ENCODE data around the gene BTBD6. TPM values are rescaled to one million over a fixed set of nuclear protein-coding genes. Genes with fewer than 3 reads are reported as not detected.
A peak's percentile ranks its signal among the peaks of the same experiment; 100 is the strongest.
"Not testable (repeated sequence)": the region's sequence is repeated elsewhere in the genome, so short reads cannot be mapped to it uniquely, and the experiment has no call there.

The BTBD6 gene
- total RNA-seq, 1 donor from 2014 or later = 31.9 TPM

GRCh38 chr14:105283899-105284298 lies 35.6 kb downstream of the BTBD6 start:
- Mint-ChIP-seq H3K27ac (no peak overlapping the region), H3K4me3 (ENCODE audit: low read depth) (no peak overlapping the region), H3K9me3 (ENCODE audit: low read depth) (no peaks in the 10 kb centered on the region), H3K36me3 (ENCODE audit: insufficient read depth) (peaks cover 4% of the 10 kb centered on the region), H3K27me3 (no peaks in the 10 kb centered on the region), H3K4me1 (ENCODE audit: low read depth) (peaks cover 12% of the 10 kb centered on the region)
- TF ChIP-seq, protein P1, sequence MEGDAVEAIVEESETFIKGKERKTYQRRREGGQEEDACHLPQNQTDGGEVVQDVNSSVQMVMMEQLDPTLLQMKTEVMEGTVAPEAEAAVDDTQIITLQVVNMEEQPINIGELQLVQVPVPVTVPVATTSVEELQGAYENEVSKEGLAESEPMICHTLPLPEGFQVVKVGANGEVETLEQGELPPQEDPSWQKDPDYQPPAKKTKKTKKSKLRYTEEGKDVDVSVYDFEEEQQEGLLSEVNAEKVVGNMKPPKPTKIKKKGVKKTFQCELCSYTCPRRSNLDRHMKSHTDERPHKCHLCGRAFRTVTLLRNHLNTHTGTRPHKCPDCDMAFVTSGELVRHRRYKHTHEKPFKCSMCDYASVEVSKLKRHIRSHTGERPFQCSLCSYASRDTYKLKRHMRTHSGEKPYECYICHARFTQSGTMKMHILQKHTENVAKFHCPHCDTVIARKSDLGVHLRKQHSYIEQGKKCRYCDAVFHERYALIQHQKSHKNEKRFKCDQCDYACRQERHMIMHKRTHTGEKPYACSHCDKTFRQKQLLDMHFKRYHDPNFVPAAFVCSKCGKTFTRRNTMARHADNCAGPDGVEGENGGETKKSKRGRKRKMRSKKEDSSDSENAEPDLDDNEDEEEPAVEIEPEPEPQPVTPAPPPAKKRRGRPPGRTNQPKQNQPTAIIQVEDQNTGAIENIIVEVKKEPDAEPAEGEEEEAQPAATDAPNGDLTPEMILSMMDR (IDR thresholded peaks at IDR 0.05; ENCODE audit: unreplicated experiment) = no peak
- DNase-seq (ENCODE audit: low spot score, unreplicated experiment) = no peak

GRCh38 chr14:105285174-105285573 lies 36.8 kb downstream of the BTBD6 start:
- peaks cover 4% of the 10 kb centered on the region for H3K36me3 Mint-ChIP-seq (ENCODE audit: insufficient read depth)
- no peak overlapping the region for H3K4me3 Mint-ChIP-seq (ENCODE audit: low read depth)
- no peaks in the 10 kb centered on the region for H3K9me3 Mint-ChIP-seq (ENCODE audit: low read depth)
- H3K27ac Mint-ChIP-seq = no peak overlapping the region
- TF ChIP-seq, protein P1 (IDR thresholded peaks at IDR 0.05; ENCODE audit: unreplicated experiment) = no peak
- DNase-seq (ENCODE audit: low spot score, unreplicated experiment) = no peak
- H3K27me3 Mint-ChIP-seq = no peaks in the 10 kb centered on the region
- H3K4me1 Mint-ChIP-seq (ENCODE audit: low read depth) = peaks cover 12% of the 10 kb centered on the region

DNA sequence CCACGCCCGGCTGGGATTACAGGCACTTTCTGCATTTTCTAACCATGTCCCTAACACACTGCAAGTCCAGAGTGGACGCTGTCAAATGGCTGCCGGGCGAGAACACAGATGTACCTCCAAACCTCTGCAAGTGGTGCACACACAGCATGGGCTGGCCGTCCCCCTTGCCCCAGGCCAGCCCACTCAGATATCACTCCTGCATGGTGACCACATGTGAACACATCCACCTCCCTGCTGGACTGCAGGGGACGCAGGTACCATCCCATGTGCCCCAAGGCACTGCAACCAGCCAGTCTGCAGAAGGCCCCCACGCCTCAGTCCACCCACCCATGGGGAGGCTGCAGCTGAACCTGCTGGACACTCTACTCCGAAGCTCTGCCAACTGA lies 38.4 kb downstream of the BTBD6 start:
- Mint-ChIP-seq H3K4me1 (ENCODE audit: low read depth) (peaks cover 9% of the 10 kb centered on the region), H3K27me3 (no peaks in the 10 kb centered on the region), H3K9me3 (ENCODE audit: low read depth) (no peaks in the 10 kb centered on the region), H3K4me3 (ENCODE audit: low read depth) (no peak overlapping the region), H3K27ac (peak overlapping the region; percentile 33), H3K36me3 (ENCODE audit: insufficient read depth) (peaks cover 4% of the 10 kb centered on the region)
- TF ChIP-seq, protein P1 (IDR thresholded peaks at IDR 0.05; ENCODE audit: unreplicated experiment) = no peak
- no peak for DNase-seq (ENCODE audit: low spot score, unreplicated experiment)

- no peak for DNase-seq (ENCODE audit: low spot score, unreplicated experiment)
- no peaks in the 10 kb centered on the region for H3K27me3 Mint-ChIP-seq
- peaks cover 2% of the 10 kb centered on the region for H3K4me1 Mint-ChIP-seq (ENCODE audit: low read depth)
- no peaks in the 10 kb centered on the region for H3K9me3 Mint-ChIP-seq (ENCODE audit: low read depth)
- TF ChIP-seq, protein P1 (IDR thresholded peaks at IDR 0.05; ENCODE audit: unreplicated experiment) = no peak
- no peak overlapping the region for H3K4me3 Mint-ChIP-seq (ENCODE audit: low read depth)
- H3K27ac Mint-ChIP-seq = peak overlapping the region; percentile 52
- H3K36me3 Mint-ChIP-seq (ENCODE audit: insufficient read depth) = peaks cover 4% of the 10 kb centered on the region
Measured at GRCh38 chr14:105287249-105288102, 39.1 kb downstream of the BTBD6 start.

GRCh38 chr14:105288936-105289335 lies 40.6 kb downstream of the BTBD6 start:
- not testable (repeated sequence) for H3K36me3 Mint-ChIP-seq (ENCODE audit: insufficient read depth); DNase-seq (ENCODE audit: low spot score, unreplicated experiment); H3K27me3 Mint-ChIP-seq; H3K9me3 Mint-ChIP-seq (ENCODE audit: low read depth); H3K27ac Mint-ChIP-seq; H3K4me1 Mint-ChIP-seq (ENCODE audit: low read depth); H3K4me3 Mint-ChIP-seq (ENCODE audit: low read depth)

All from progenitor cell of endocrine pancreas (in vitro differentiated cells).